Osteocyte (in vitro differentiated cells): ENCODE results near the gene LRRC27. TPM values are rescaled to one million over a fixed set of nuclear protein-coding genes. Genes with fewer than 3 reads are reported as not detected.

Source experiments
- DNase-seq: peaks from one replicate; pipeline ENCODE4 v3.0.0; 2021; ENCODE audit warnings: mixed read lengths; ENCODE audit not compliant: unreplicated experiment; ENCODE audit errors: extremely low spot score
- H3K27ac Mint-ChIP-seq: one replicate; pipeline ENCODE4 v1.8.0; 2021; ENCODE audit warnings: mild to moderate bottlenecking, mixed read lengths; ENCODE audit not compliant: unreplicated experiment
- H3K27me3 Mint-ChIP-seq: one replicate; pipeline ENCODE4 v1.8.0; 2021; ENCODE audit warnings: mixed read lengths; ENCODE audit not compliant: unreplicated experiment
- H3K36me3 Mint-ChIP-seq: one replicate; pipeline ENCODE4 v1.8.0; 2021; ENCODE audit warnings: mixed read lengths; ENCODE audit not compliant: unreplicated experiment
- H3K4me1 Mint-ChIP-seq: one replicate; pipeline ENCODE4 v1.8.0; 2021; ENCODE audit warnings: mixed read lengths; ENCODE audit not compliant: unreplicated experiment
- H3K4me3 Mint-ChIP-seq: one replicate; pipeline ENCODE4 v1.8.0; 2021; ENCODE audit warnings: mild to moderate bottlenecking, moderate library complexity, mixed read lengths; ENCODE audit not compliant: unreplicated experiment
- H3K9me3 Mint-ChIP-seq: one replicate; pipeline ENCODE4 v1.8.0; 2021; ENCODE audit warnings: mixed read lengths; ENCODE audit not compliant: unreplicated experiment
- total RNA-seq: library from RNA; stranded (reverse); gene quantifications from 2 replicates; pipeline ENCODE4 v1.2.1, GENCODE V29; 2021
- TF ChIP-seq, protein P1 (sequence below): fragments of 200-600 bp; sonication (generic); IDR thresholded peaks from 2 replicates; pipeline ENCODE4 v1.5.0; 2021; ENCODE audit warnings: antibody characterized with exemption, mild to moderate bottlenecking, moderate library complexity

LRRC27 gene
- total RNA-seq, 1 donor from 2014 or later: 18.9 TPM

DNA sequence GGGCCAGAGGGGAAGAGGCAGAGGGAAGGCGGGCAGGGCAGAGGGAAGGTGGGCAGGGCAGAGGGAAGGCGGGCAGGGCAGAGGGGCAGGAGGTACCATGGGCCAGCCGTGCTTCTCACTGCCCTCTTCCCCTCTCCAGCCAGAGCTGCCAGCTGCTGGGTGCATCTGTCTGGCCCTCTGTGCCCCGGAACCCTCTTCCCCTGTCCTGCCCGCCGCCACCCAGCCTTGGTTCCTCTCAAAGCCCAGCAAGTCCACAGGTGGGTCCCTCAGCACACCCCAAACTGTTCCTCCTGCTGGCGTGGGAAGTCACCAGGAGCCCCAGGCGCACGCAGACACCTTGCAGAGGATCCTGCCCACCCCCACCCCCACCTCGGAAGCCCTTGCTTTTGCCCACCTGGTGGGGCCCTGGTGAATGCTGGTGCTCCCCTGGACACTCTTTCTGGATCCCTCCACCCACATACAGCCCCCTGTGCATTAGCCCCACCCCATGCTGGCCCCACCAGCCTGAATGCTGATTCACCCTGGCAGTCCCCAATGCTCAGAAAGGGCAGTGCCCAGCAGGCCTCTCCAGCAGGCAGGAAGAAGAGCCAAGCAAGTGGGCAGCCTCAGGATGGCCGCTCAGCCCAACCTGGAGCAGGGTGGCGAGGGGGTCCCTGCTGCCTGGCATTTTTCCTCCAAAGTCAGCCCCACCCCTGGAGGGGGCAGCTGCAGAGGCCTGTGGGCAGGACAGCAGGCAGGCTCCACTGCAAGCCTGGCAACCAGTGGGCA, 63.1 kb downstream of the LRRC27 start:
- Mint-ChIP-seq H3K4me3 (peak overlapping the region; percentile 14), H3K9me3 (no peaks in the 10 kb centered on the region), H3K36me3 (peaks cover 3% of the 10 kb centered on the region), H3K27me3 (no peaks in the 10 kb centered on the region), H3K27ac (peak overlapping the region; percentile 54), H3K4me1 (peaks cover 24% of the 10 kb centered on the region)
- TF ChIP-seq, protein P1, sequence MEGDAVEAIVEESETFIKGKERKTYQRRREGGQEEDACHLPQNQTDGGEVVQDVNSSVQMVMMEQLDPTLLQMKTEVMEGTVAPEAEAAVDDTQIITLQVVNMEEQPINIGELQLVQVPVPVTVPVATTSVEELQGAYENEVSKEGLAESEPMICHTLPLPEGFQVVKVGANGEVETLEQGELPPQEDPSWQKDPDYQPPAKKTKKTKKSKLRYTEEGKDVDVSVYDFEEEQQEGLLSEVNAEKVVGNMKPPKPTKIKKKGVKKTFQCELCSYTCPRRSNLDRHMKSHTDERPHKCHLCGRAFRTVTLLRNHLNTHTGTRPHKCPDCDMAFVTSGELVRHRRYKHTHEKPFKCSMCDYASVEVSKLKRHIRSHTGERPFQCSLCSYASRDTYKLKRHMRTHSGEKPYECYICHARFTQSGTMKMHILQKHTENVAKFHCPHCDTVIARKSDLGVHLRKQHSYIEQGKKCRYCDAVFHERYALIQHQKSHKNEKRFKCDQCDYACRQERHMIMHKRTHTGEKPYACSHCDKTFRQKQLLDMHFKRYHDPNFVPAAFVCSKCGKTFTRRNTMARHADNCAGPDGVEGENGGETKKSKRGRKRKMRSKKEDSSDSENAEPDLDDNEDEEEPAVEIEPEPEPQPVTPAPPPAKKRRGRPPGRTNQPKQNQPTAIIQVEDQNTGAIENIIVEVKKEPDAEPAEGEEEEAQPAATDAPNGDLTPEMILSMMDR: no peak
- no peak for DNase-seq

DNA sequence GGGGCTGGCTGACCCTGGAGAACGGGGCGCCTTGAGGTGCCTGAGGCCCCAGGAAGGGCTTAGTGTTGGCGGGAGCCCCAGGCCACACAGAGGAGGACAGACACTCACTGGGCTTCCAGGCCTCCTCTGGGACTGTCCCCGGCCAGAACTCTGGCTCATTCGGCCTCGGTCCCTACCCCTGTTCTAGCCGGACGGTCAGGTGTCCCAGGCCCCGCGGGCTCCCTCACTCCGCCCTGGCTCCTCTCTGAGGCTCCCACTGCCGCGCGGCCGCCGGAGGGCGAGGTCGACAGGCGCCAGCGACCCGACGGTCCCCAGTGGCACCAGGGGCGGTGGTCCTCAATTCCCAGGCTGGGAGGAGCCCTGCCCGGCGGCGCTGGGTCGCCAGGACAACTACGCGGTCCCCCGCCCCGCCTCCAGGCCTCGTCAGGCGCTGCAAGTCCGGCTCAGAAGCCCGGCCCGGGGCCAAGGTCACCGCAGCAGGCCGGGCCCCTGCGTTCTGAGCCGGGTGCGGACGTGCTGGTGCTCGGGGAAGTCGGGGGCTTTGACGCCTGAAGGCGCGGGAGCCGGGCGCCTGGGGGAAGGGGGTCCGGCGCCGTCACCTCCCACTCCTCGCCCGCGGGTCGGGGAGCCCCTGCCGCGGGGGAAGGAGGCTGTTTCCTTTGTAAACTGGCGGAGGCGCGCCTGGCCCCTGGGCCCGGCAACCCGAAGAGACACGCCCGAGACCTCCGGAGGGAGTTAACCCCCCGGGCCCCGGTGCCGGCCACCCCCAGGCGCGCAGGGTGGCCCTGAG, 63.9 kb downstream of the LRRC27 start:
- H3K9me3 Mint-ChIP-seq: no peaks in the 10 kb centered on the region
- H3K27me3 Mint-ChIP-seq: no peaks in the 10 kb centered on the region
- TF ChIP-seq, protein P1: no peak
- peaks cover 26% of the 10 kb centered on the region for H3K4me1 Mint-ChIP-seq
- H3K4me3 Mint-ChIP-seq: no peak overlapping the region
- DNase-seq: no peak
- peaks cover 3% of the 10 kb centered on the region for H3K36me3 Mint-ChIP-seq
- H3K27ac Mint-ChIP-seq: no peak overlapping the region

DNA sequence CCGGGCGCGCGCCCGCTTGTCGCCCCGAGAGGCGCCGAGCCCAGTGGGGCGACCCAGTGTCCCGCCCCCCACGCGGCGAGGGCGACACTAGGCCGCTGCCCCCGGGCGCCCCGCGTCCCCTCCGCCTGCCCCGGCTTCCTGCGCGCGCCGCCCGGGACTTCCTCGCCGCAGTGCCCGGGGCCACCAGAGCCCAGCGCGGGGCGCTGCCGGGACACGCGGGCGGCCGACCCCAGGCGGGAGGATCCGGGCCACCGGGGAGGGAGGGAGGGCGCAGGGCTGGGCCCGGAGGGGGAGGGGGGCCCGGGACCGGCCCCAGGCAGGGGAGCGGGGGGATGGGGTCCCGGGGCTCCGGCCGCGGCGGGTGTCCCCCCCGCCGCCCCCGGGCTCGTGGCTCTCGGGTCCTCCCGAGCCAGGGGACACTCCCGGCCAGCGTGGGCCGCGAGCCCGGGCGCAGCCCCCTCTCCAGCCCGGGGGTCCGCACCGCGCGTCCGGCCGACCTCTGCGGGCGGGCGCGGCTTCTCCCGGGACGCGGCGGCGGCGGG, 64.6 kb downstream of the LRRC27 start:
- H3K9me3 Mint-ChIP-seq: no peaks in the 10 kb centered on the region
- no peaks in the 10 kb centered on the region for H3K27me3 Mint-ChIP-seq
- no peak for DNase-seq
- H3K36me3 Mint-ChIP-seq: peaks cover 3% of the 10 kb centered on the region
- H3K4me3 Mint-ChIP-seq: no peak overlapping the region
- H3K4me1 Mint-ChIP-seq: peaks cover 26% of the 10 kb centered on the region
- TF ChIP-seq, protein P1: peak; percentile 43
- no peak overlapping the region for H3K27ac Mint-ChIP-seq

DNA sequence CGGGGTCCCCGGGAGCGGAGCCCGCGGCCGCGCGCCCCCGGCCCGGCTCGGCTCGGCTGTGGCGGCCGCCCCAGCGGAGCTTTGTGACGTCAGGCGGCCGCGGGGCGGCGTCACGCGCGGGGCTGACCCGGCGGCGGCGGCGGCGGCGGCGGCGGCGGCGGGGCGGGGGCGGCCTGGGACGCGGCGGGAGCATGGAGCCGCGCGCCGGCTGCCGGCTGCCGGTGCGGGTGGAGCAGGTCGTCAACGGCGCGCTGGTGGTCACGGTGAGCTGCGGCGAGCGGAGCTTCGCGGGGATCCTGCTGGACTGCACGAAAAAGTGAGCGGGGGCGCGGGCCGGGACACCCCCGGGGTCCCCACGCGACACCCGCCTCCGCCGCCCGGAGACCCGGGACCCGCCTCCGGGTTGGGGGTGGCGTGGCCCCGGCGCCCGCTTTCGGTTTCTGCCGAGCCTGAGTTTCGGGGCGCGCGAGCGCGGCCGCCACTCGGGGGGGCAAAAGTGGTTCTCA, 65.1 kb downstream of the LRRC27 start, which contains the start of gene PWWP2B:
PWWP2B (plus strand) TSS at position 165 of the 506 bp plus-strand sequence; CDS start at position 192, 27 bp downstream.
- TF ChIP-seq, protein P1: no peak
- H3K36me3 Mint-ChIP-seq: peaks cover 3% of the 10 kb centered on the region

More for the DNA sequence above, 65.1 kb downstream of the LRRC27 start, which contains the start of gene PWWP2B:
- no peak for DNase-seq
- Mint-ChIP-seq H3K4me3 (peak within 1 kb of the TSS; percentile 83), H3K9me3 (no peaks in the 10 kb centered on the region), H3K4me1 (peaks cover 26% of the 10 kb centered on the region), H3K27ac (peak within 1 kb of the TSS; percentile 85), H3K27me3 (no peaks in the 10 kb centered on the region)
